ENCODE data around the gene SEMA7A. TPM values are rescaled to one million over a fixed set of nuclear protein-coding genes. Genes with fewer than 3 reads are reported as not detected.

SEMA7A gene
- total RNA-seq, 3 donors from 2014 or later: 187 to 215 (median 195) TPM

- no peaks in the 10 kb centered on the region for H3K9me3 Mint-ChIP-seq
- no peaks in the 10 kb centered on the region for H3K27me3 Mint-ChIP-seq (ENCODE audit: low read depth)
- peaks cover 68% of the 10 kb centered on the region for H3K4me1 Mint-ChIP-seq (ENCODE audit: low read depth)
- no peak for ATAC-seq
- H3K36me3 Mint-ChIP-seq (ENCODE audit: insufficient read depth): no peaks in the 10 kb centered on the region
- H3K4me3 Mint-ChIP-seq: no peak overlapping the region
- DNase-seq: no peak
Measured at GRCh38 chr15:74377831-74378766, 55.7 kb downstream of the SEMA7A start.

- ATAC-seq (no peak), DNase-seq (no peak)
- Mint-ChIP-seq H3K27me3 (ENCODE audit: low read depth) (peaks cover under 1% of the 10 kb centered on the region), H3K9me3 (no peaks in the 10 kb centered on the region), H3K36me3 (ENCODE audit: insufficient read depth) (no peaks in the 10 kb centered on the region), H3K4me3 (no peak overlapping the region), H3K4me1 (ENCODE audit: low read depth) (peaks cover 58% of the 10 kb centered on the region)
Measured at GRCh38 chr15:74376825-74377581, 56.8 kb downstream of the SEMA7A start.

GRCh38 chr15:74376226-74376625 is 57.5 kb downstream of the SEMA7A start:
- Mint-ChIP-seq H3K36me3 (ENCODE audit: insufficient read depth) (no peaks in the 10 kb centered on the region), H3K27me3 (ENCODE audit: low read depth) (peaks cover 3% of the 10 kb centered on the region), H3K4me3 (no peak overlapping the region), H3K9me3 (no peaks in the 10 kb centered on the region), H3K4me1 (ENCODE audit: low read depth) (peaks cover 50% of the 10 kb centered on the region)
- ATAC-seq (no peak), DNase-seq (no peak)

GRCh38 chr15:74375303-74375693 is 58.5 kb downstream of the SEMA7A start:
- ATAC-seq (no peak), DNase-seq (peak; percentile 84)
- H3K9me3 Mint-ChIP-seq: no peaks in the 10 kb centered on the region
- no peaks in the 10 kb centered on the region for H3K36me3 Mint-ChIP-seq (ENCODE audit: insufficient read depth)
- peaks cover 40% of the 10 kb centered on the region for H3K4me1 Mint-ChIP-seq (ENCODE audit: low read depth)
- H3K4me3 Mint-ChIP-seq: peak overlapping the region; percentile 78
- H3K27me3 Mint-ChIP-seq (ENCODE audit: low read depth): peaks cover 5% of the 10 kb centered on the region

- peaks cover 40% of the 10 kb centered on the region for H3K4me1 Mint-ChIP-seq (ENCODE audit: low read depth)
- no peaks in the 10 kb centered on the region for H3K9me3 Mint-ChIP-seq
- H3K36me3 Mint-ChIP-seq (ENCODE audit: insufficient read depth): no peaks in the 10 kb centered on the region
- DNase-seq (no peak), ATAC-seq (no peak)
- peaks cover 8% of the 10 kb centered on the region for H3K27me3 Mint-ChIP-seq (ENCODE audit: low read depth)
- peak overlapping the region; percentile 78 for H3K4me3 Mint-ChIP-seq
Measured at GRCh38 chr15:74374648-74375302, 59.0 kb downstream of the SEMA7A start.

- ATAC-seq (peak; percentile 93 to 94), DNase-seq (peak; percentile 92)
- H3K9me3 Mint-ChIP-seq: no peaks in the 10 kb centered on the region
- peak overlapping the region; percentile 78 for H3K4me3 Mint-ChIP-seq
- peaks cover 33% of the 10 kb centered on the region for H3K4me1 Mint-ChIP-seq (ENCODE audit: low read depth)
- no peaks in the 10 kb centered on the region for H3K36me3 Mint-ChIP-seq (ENCODE audit: insufficient read depth)
- H3K27me3 Mint-ChIP-seq (ENCODE audit: low read depth): peaks cover 13% of the 10 kb centered on the region
Measured at GRCh38 chr15:74373731-74374647, 59.8 kb downstream of the SEMA7A start.

- Mint-ChIP-seq H3K9me3 (no peaks in the 10 kb centered on the region), H3K4me3 (peak overlapping the region; percentile 78), H3K27me3 (ENCODE audit: low read depth) (peaks cover 15% of the 10 kb centered on the region), H3K4me1 (ENCODE audit: low read depth) (peaks cover 25% of the 10 kb centered on the region), H3K36me3 (ENCODE audit: insufficient read depth) (no peaks in the 10 kb centered on the region)
- ATAC-seq (no peak), DNase-seq (no peak)
Measured at GRCh38 chr15:74373056-74373650, 60.6 kb downstream of the SEMA7A start.

- no peaks in the 10 kb centered on the region for H3K9me3 Mint-ChIP-seq
- H3K4me1 Mint-ChIP-seq (ENCODE audit: low read depth): peaks cover 15% of the 10 kb centered on the region
- H3K4me3 Mint-ChIP-seq: no peak overlapping the region
- DNase-seq: no peak
- peaks cover 36% of the 10 kb centered on the region for H3K27me3 Mint-ChIP-seq (ENCODE audit: low read depth)
- no peaks in the 10 kb centered on the region for H3K36me3 Mint-ChIP-seq (ENCODE audit: insufficient read depth)
- no peak for ATAC-seq
Measured at GRCh38 chr15:74370471-74370870, 63.3 kb downstream of the SEMA7A start.

- Mint-ChIP-seq H3K27me3 (ENCODE audit: low read depth) (peaks cover 43% of the 10 kb centered on the region), H3K36me3 (ENCODE audit: insufficient read depth) (no peaks in the 10 kb centered on the region), H3K4me3 (no peak overlapping the region), H3K9me3 (no peaks in the 10 kb centered on the region), H3K4me1 (ENCODE audit: low read depth) (peaks cover 12% of the 10 kb centered on the region)
- ATAC-seq: no peak
- DNase-seq: no peak
Measured at GRCh38 chr15:74369756-74370155, 64.0 kb downstream of the SEMA7A start.

- H3K36me3 Mint-ChIP-seq (ENCODE audit: insufficient read depth): no peaks in the 10 kb centered on the region
- no peak for DNase-seq
- no peak overlapping the region for H3K4me3 Mint-ChIP-seq
- H3K27me3 Mint-ChIP-seq (ENCODE audit: low read depth): peaks cover 49% of the 10 kb centered on the region
- H3K9me3 Mint-ChIP-seq: no peaks in the 10 kb centered on the region
- no peak for ATAC-seq
- H3K4me1 Mint-ChIP-seq (ENCODE audit: low read depth): peaks cover 7% of the 10 kb centered on the region
Measured at GRCh38 chr15:74369084-74369745, 64.5 kb downstream of the SEMA7A start.

GRCh38 chr15:74368121-74368520 is 65.6 kb downstream of the SEMA7A start:
- ATAC-seq: no peak
- no peak overlapping the region for H3K4me3 Mint-ChIP-seq
- peaks cover 49% of the 10 kb centered on the region for H3K27me3 Mint-ChIP-seq (ENCODE audit: low read depth)

GRCh38 chr15:74367296-74367854 is 66.4 kb downstream of the SEMA7A start, which contains the start of gene CYP11A1:
CYP11A1 (minus strand) TSS chr15:74367646; CDS start chr15:74367585, 61 bp downstream.
- Mint-ChIP-seq H3K4me3 (peak within 1 kb of the TSS; percentile 29), H3K4me1 (ENCODE audit: low read depth) (peaks cover 3% of the 10 kb centered on the region), H3K27me3 (ENCODE audit: low read depth) (peaks cover 49% of the 10 kb centered on the region), H3K9me3 (no peaks in the 10 kb centered on the region), H3K36me3 (ENCODE audit: insufficient read depth) (no peaks in the 10 kb centered on the region)
- no peak for DNase-seq
- no peak for ATAC-seq

More at GRCh38 chr15:74368121-74368520, 65.6 kb downstream of the SEMA7A start:
- DNase-seq: no peak
- H3K9me3 Mint-ChIP-seq: no peaks in the 10 kb centered on the region
- H3K36me3 Mint-ChIP-seq (ENCODE audit: insufficient read depth): no peaks in the 10 kb centered on the region
- peaks cover 3% of the 10 kb centered on the region for H3K4me1 Mint-ChIP-seq (ENCODE audit: low read depth)
